Suppressor macrophage treated with lipopolysaccharide for 1 hour (primary cell): ENCODE data around the gene INO80.
"Not testable (repeated sequence)": the region's sequence is repeated elsewhere in the genome, so short reads cannot be mapped to it uniquely, and the experiment has no call there.

Experiments used
- DNase-seq, 3 donors: peaks; one replicate each; pipeline ENCODE4 v3.0.0-alpha.2; 2020 to 2022

Gene INO80

GRCh38 chr15:40960925-40961324 lies 155.2 kb downstream of the INO80 start:
- peak in 1 of 3 donors; percentile 37 for DNase-seq

- no peak for DNase-seq
Observed at GRCh38 chr15:40960151-40960885, 155.8 kb downstream of the INO80 start.

GRCh38 chr15:40959331-40960141 lies 156.5 kb downstream of the INO80 start:
- DNase-seq, result no peak

GRCh38 chr15:40958723-40959122 lies 157.4 kb downstream of the INO80 start:
- no peak for DNase-seq

DNA sequence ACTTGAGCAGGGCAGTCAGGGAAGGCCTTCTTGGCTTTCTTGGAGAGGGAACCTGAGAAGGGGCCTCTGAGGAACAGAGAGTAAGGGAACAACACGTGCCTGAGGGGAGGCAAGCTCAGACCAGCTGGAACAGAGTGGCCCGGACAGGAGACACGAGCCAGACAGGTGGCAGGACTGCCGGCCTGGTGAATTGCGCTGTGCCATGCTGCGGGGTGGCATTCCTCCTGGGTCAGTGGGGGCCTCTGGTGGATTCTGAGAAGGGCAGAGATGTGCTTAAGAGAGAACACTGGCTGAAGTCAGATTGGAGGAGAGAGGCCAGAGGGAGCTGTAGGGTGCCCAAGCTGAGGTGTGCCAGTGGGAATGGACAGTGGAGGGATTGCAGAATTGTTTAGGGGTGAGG lies 157.9 kb downstream of the INO80 start:
- DNase-seq, result no peak

- DNase-seq, result no peak
Observed at GRCh38 chr15:40957581-40958051, 158.5 kb downstream of the INO80 start.

DNA sequence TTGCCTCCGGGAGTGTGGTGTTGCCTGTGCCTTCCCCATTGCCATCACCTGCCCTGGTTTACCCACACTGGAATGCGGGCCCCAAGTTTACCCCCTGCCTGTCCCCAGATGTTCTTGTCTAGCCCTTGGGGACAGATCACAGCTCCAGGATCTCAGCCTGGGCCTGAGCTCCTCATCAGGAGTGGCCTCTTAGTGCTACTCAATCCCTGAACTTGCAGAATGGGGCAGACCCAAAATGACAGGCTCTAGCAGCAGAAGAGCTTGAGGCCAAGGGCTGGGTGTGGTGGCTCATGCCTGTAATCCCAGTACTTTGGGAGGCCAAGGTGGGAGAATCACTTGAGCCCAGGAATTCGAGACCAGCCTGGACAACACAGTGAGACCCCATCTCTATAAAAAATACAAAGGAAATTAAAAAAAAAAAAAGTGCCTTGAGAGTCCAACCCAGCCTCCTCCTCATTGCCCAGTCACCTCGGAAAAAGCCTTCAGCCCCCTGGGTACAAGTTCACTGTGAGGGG lies 159.0 kb downstream of the INO80 start:
- no peak for DNase-seq

- DNase-seq, result no peak
Observed at GRCh38 chr15:40956541-40956982, 159.5 kb downstream of the INO80 start.

GRCh38 chr15:40955930-40956540 lies 160.0 kb downstream of the INO80 start:
- no peak for DNase-seq

DNA sequence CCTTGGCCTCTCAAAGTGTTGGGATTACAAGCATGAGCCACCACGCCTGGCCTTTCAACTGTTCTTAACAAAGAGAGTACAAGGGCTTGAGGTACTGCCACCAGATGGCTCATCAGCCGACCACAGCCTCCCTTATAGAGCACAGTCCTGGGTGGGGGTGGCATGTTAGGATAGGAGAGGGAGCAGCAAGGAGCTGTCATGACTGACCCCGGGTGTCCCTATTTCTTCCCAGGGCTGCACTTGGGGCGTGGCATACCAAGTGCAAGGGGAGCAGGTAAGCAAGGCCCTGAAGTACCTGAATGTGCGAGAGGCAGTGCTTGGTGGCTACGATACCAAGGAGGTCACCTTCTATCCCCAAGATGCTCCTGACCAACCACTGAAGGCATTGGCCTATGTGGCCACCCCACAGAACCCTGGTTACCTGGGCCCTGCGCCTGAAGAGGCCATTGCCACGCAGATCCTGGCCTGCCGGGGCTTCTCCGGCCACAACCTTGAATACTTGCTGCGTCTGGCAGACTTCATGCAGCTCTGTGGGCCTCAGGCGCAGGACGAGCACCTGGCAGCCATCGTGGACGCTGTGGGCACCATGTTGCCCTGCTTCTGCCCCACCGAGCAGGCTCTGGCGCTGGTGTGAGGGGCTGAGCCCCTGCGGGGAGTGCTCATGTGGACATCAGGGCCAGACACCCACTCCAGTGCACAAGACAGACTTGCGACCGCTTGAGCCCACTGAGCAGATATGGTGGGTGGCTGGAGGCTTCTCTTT lies 160.8 kb downstream of the INO80 start:
- DNase-seq, result no peak

- not testable (repeated sequence) for DNase-seq
Observed at GRCh38 chr15:40954158-40954848, 161.8 kb downstream of the INO80 start.

GRCh38 chr15:40953713-40954074 lies 162.4 kb downstream of the INO80 start:
- no peak for DNase-seq

DNA sequence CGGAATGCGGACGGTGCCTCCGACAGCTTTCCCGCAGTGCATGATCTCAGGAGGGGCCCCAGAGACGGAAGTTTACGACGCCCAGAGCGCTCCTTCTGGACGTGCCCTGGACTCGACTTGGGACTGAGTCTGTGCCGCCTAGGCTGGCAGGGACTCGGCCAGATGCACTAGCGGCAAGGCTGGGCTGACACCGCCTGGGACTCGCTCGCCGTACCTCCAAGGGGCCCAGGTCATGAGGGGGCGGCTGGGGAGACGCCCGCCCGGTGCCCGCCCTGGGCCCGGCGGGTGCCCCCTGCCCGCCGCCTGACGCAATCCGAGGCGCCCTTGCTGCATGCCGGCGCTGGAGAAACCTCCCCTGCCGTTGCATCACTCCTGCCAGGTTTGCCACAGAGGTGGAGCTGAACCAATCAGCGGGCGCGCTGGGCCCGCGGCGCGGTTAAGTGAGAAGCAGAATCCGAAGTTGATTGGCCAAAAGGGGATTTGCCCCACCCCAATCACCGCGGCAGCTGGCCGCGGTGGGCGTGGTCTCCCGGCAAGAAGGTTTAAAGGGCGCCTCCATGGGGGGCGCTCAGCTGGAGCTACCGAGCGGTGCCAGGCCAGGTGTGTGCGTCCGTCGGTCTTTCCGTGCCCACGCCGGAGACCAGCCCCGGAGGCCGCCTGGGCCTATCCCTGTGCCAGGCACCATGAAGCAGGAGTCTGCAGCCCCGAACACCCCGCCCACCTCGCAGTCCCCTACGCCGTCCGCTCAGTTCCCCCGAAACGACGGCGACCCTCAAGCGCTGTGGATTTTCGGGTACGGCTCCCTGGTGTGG lies 163.0 kb downstream of the INO80 start, which contains the start of gene CHAC1:
CHAC1 (plus strand) TSS at position 571 of the 812 bp plus-strand sequence; CDS start at position 684, 113 bp downstream.
- peak; percentile 92 to 94 (median 92) for DNase-seq

GRCh38 chr15:40952301-40952900 lies 163.7 kb downstream of the INO80 start:
- DNase-seq, result no peak

GRCh38 chr15:40951764-40952163 lies 164.3 kb downstream of the INO80 start:
- no peak for DNase-seq

- no peak for DNase-seq
Observed at GRCh38 chr15:40949756-40950207, 166.3 kb downstream of the INO80 start.

DNA sequence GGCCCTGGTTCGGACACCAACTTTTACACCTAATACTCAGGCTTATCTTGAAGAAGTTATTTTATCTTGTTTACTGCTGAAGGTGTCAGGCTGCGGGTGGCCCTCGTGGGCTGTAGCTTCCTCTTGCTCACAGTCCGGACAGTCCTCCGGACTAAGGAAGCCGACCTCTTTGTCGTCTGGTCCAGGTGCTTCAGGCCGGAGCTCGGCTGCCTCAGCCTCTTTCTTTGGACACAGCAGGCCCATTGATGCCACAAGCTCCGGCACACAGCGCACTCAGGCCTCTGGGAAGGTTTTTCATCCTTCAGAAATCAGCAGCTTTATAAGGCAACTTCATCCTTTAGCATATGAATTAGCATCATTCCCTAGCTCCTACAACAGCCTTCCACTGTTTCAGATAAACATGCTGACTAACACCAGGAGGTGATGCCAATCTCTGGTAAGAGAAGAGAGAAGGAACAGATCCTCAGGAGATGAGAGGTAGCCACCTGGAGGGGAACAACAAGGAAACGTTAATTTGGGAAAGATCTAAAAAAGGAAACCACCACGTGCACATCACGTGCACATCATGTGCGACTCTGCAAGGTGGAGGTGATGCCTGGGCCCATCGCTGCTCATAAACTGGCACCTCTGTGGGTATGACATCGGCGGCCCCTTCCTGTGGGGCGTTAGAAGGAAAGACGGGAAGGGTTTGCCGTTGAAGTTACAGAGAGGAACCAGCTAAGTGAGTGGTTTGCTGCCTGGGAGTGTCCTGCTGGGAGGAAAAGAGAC lies 167.2 kb downstream of the INO80 start:
- no peak for DNase-seq

GRCh38 chr15:40944510-40945296 lies 171.4 kb downstream of the INO80 start:
- no peak for DNase-seq
